Activated CD4-positive, alpha-beta T cell treated with anti-CD3 and anti-CD28 coated beads, Interleukin-2, amount 50 U/mL, for 48 hours (primary cell): ENCODE results near the gene ADAMTSL3.
"Not testable (repeated sequence)": the region's sequence is repeated elsewhere in the genome, so short reads cannot be mapped to it uniquely, and the experiment has no call there.

Source experiments
- DNase-seq, 2 experiments: peaks; one replicate each; pipeline ENCODE4 v3.0.0-alpha.2; 2020

The ADAMTSL3 gene

GRCh38 chr15:83983634-83984458 is 329.9 kb downstream of the ADAMTSL3 start:
- DNase-seq = no peak

DNA sequence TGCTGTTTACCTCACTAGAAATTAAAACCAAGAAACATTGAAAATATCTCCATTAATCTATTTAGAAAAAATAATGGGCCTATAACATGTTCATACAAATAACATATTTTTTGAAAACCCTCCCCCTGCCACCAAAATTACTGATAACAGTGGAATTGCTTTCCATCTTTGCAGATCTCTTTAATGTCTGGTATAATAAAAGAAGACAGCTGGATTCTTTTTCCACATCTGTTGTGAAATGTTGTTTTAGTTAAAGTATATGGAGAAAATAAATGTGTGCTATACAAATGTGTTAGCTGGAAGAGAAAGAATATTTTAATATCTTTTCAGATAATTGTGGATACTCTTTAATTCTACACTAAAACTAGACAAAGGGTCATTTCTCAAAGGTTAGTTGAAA is 330.7 kb downstream of the ADAMTSL3 start:
- DNase-seq = no peak

DNA sequence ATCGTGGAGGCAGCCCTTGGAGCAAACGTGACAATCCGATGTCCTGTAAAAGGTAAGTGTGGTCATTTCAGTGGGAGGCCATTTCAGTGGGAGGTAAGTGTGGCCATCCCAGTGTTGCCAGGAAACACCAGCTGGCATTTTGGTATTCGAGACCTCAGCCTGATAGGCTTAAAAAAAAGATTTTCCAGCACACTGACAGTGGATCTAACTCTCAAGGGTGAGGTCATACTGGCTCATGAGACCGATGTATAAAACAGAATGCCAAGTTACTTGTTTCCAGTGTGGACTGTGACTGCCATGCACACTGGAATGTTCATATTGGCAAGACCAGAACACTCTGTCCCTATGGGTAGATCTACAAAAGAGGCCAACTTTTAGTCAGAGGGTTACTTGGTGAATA is 337.2 kb downstream of the ADAMTSL3 start:
- no peak for DNase-seq

- no peak for DNase-seq
These were observed 338.6 kb downstream of the ADAMTSL3 start for GRCh38 chr15:83992324-83993031.

- DNase-seq = no peak
These were observed 339.7 kb downstream of the ADAMTSL3 start for GRCh38 chr15:83993591-83993990.

DNA sequence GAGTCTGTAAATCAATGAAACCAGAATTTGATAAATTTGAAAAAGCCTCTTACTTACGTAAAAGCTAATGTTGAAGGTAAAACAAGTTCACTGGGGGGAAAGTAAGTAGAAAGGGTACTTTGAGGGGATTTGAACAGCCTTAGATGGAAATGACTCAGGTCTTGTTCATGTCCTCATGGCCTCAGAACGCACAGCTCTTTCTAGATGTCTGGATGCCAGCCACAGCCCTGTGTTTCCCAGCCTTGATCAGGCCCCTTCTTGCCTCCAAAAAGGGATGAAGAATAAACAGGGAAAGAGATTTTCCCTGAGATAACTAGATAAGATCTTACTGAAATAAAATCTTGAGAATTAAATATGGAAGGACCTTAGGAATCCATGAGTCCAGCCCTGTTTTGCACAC is 344.6 kb downstream of the ADAMTSL3 start:
- no peak for DNase-seq

DNA sequence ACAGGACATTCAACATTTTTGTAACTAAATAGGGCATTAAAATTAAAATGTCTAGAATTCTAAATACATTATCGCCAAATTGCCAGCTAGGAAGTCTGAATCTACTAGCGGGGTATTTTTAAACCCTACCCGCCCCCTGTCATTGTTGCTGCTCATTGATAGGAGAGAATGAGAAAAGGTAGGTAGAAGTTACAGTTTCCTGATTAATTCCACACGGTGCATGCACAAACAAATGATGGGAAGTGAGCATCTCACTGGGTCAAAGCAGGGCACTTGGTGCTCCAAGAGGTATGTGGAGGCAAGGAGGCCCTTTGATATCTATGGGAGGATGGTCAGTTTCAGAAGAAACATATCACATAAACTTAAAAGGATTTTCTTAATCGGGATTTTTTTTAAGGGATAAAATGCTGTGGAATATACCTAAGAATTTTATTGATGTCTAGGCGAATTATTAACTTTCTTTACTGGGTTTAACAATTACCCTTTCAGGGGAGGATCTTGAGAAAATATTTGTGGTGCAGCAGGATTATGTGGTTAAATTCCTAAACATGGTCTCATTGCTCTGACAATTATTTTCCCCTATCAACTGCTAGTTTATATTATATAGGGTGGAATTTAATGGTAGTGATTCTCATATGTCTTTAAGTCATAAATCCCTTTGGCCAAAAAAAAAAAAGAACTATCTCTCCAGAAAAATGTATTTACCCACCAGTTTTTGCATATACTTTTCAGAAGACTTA is 345.6 kb downstream of the ADAMTSL3 start:
- DNase-seq = no peak

DNA sequence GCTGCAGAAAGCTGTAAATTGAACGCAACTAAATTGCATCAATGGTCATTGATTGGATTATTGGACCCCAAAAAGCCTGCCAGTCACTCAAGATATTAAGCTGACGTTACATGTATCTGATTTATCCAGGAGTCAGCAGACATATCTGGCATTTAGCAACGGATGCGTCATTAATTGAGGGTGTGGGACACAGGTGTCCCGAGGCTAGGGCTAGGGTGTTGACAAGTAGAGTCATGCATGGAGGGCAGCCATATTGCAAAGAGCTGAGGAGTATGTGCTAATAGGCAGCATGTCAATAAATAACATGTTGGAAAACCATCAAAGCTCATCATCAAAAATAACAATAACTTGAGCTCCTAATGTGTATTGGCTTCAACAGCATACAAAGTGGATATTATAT is 347.1 kb downstream of the ADAMTSL3 start:
- DNase-seq = no peak

DNA sequence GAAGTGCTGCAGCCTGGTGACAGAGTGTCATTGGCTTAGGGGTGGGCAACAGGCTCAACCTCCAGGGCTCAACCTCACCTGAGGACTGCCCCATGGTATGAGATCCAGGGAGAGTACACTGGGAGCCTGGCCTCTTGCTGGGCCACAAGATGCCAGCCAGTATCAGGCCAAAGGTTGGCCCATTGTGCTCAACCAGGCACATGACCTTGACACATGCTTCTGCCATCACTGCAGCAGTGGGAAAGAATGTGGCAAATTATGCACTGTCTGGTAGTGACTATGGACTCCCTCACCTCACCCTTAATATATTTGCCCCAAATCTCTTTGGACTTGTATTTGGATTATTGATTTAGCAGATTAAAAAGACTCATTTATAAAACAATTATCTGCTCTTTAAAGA is 347.7 kb downstream of the ADAMTSL3 start:
- no peak for DNase-seq

- no peak for DNase-seq
These were observed 350.0 kb downstream of the ADAMTSL3 start for GRCh38 chr15:84003791-84004503.

DNA sequence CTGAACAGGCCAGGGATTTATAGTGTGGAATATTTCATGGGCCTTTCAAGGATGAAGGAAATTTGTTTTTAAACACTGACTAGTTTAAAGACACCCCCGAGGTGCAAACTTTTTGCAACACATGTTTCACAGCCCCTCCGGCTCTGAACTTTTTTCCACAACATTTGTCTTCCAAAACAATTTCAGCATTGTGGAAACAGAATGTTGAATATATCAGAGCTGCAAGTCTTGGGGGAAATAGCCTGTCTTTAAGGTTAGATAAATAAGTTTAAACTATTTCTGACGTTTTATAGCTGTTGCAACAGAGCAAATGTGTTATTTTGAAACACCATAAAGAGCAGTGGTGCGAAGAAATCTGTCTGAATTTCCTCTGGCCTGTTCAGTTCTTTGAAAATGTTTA is 352.5 kb downstream of the ADAMTSL3 start:
- no peak for DNase-seq

DNA sequence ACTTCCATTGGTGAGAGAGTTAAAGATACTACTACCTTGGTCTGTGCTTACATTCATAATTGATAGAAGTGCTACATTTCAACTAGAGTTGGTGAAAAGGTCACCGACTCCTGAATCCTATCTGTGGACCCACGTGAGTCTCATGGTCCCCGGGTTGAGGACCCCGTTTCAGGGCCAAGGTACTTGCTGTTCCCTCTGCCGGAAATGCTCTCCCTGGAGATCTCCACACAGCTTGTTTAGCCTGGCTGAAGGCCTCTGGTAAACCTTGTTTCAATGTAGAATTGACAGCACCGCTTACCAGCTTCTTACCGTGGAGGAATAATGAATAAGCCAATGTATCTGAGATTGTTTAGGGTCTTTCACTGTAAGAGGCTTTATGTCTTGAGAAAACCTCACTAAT is 355.7 kb downstream of the ADAMTSL3 start:
- no peak for DNase-seq

DNA sequence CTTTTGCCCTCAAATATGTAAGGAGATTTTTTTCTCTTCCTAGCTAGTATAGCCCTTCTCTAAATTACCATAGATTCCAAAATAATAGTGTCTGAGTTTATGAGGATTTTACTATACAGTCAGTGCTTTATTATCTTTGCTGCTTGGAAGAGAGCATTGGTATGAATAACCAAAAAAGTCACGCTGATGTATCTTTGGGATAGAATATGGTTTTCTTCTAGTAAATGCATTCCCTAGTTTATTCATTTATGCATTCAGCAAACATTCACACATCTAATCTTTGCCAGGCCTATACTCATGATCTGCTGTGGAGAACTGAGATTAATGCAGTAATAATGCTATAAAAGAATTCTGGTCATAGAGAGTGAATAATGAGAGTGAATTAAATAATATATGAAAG is 356.3 kb downstream of the ADAMTSL3 start:
- DNase-seq = no peak

GRCh38 chr15:84016371-84016770 is 362.4 kb downstream of the ADAMTSL3 start:
- DNase-seq = no peak

DNA sequence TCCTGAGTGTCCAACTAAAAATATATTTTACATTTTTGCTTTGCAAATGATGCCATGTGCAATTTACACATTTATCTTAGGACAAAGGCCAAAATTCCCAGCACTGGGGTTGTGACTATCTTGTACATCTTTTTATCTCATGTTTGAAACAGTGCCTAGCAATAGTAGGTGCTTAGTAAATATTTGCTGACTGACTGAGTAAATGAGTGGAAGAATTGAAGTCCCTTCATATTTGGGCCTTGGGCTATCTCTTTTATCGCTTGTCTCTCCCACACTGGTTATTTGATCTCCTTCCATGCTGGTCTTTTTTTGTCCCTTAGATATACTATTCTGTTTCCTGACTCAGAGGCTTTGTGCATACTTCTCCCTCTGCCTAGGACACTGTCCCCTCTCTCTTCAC is 368.6 kb downstream of the ADAMTSL3 start:
- no peak for DNase-seq

GRCh38 chr15:84023636-84024035 is 369.7 kb downstream of the ADAMTSL3 start:
- peak; percentile 9 to 27 for DNase-seq

DNA sequence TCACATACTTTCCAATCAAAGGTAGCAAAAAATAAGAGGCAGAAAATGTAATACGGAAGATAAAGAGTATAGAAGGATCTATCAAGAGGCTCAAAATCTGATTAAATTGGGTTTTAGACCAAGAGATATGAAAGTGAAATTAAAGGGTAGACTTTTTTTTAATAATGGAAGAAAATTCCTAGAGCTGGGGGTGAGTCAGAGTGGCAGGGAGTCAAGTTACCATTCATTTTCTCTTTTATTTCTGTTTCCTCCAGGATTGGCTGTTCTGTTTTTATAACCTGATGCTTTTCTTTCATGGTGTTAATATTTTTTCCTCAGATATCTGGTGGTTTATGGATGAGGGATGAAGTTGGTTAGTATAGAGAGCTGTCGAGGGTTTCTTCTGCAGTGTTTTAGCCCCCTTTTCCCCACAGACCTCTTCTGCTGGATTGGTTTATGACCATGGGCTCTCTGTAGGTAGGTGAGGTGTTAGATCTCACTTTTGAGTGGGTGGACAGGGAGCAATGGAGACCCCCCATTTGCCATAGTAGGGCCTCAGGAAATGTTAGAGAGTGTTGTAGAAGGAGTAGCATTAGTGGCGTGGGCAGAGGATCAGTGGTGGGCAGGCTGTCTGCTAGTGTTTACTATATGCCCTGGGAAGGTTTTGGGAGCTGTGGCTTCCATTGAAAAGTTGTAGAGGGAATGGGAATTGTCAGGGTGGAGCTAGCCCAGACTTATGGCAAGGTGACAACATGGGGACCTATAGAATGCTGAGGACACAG is 380.1 kb downstream of the ADAMTSL3 start:
- no peak for DNase-seq

DNA sequence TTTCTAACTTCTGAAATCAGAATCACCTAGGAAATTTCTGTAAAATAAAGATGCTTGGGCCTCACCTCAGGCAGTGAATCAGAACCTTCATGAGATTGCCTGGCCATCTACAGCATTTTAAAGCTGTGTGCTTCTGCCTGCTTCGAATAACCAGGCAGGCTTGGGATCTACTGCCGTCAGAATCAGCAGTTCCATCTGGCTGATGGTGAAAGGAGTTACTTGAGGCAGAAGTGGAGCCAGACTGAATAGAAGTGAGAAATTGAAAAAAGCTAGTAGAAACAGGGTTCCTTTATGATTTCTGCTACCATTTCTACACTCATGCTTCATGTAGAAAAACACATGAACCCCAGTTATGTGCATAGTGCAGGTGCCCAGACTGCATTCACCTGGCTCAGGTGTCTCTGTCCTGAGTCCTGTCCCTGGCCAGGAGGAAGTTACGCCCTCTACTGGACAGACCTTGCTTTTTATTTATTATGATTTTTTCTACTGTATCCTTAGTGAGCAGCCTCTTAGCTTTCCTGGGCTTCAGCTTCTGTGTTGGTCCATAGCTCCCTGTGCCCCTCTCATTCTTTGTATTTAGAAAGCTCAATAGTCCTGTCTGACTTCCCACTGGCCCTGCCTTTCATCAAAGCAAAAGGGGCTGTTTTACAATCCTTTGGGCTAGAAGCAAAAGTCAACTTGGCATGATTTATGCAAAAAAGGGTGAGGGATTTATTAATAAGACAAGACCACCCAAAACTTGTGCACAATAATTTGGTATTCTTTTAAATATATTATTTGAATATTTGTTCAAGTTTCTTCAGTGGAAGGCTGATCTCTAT is 380.9 kb downstream of the ADAMTSL3 start:
- no peak for DNase-seq

GRCh38 chr15:84035399-84035766 is 381.5 kb downstream of the ADAMTSL3 start:
- no peak for DNase-seq

- no peak for DNase-seq
These were observed 383.4 kb downstream of the ADAMTSL3 start for GRCh38 chr15:84037301-84037700.

DNA sequence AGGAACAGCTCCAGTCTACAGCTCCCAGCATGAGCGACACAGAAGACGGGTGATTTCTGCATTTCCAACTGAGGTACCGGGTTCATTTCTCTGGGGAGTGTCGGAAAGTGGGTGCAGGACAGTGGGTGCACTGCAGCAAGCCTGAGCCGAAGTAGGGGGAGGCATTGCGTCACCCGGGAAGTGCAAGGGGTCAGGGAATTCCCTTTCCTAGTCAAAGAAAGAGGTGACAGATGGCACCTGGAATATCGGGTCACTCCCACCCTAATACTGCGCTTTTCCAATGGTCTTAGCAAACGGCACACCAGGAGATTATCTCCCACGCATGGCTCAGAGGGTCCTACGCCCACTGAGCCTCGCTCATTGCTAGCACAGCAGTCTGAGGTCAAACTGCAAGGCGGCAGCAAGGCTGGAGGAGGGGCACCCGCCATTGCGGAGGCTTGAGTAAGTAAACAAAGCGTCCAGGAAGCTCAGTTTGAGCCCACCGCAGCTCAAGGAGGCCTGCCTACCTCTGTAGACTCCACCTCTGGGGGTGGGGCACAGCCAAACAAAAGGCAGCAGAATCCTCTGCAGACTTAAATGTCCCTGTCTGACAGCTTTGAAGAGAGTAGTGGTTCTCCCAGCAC is 388.6 kb downstream of the ADAMTSL3 start:
- DNase-seq = not testable (repeated sequence)
